Calu3 (cell line): ENCODE measurements around the gene RSPH3. TPM values are rescaled to one million over a fixed set of nuclear protein-coding genes. Genes with fewer than 3 reads are reported as not detected.

Experiments
- BruUV-seq: library from RNA; stranded (reverse); fragments of 400-500 nt; replicated peaks from 2 replicates; lab custom pipeline; 2021; lab: Mats Ljungman, UMichigan
- CTCF ChIA-PET: fragments of 300-600 bp; sonication (Branson Sonifier 250); formaldehyde crosslinking; loops from one replicate; lab custom pipeline; 2022; ENCODE audit warnings: antibody characterized with exemption; lab: Charles Lee
- DNase-seq: peaks from one replicate; pipeline ENCODE4 v3.0.0; 2022
- H3K27ac Mint-ChIP-seq: one replicate; pipeline ENCODE4 v1.8.0; 2022; ENCODE audit warnings: mixed read lengths; ENCODE audit not compliant: unreplicated experiment
- H3K27me3 Mint-ChIP-seq: one replicate; pipeline ENCODE4 v1.8.0; 2022; ENCODE audit warnings: mixed read lengths; ENCODE audit not compliant: unreplicated experiment
- H3K36me3 Mint-ChIP-seq: one replicate; pipeline ENCODE4 v1.8.0; 2022; ENCODE audit warnings: mild to moderate bottlenecking, moderate library complexity, mixed read lengths; ENCODE audit not compliant: insufficient read depth, unreplicated experiment
- H3K4me1 Mint-ChIP-seq: one replicate; pipeline ENCODE4 v1.8.0; 2022; ENCODE audit warnings: mild to moderate bottlenecking, low read depth, mixed read lengths; ENCODE audit not compliant: unreplicated experiment
- H3K4me3 Mint-ChIP-seq: one replicate; pipeline ENCODE4 v1.8.0; 2022; ENCODE audit warnings: mild to moderate bottlenecking, low read depth, moderate library complexity, mixed read lengths; ENCODE audit not compliant: unreplicated experiment
- H3K9me3 Mint-ChIP-seq: one replicate; pipeline ENCODE4 v1.8.0; 2022; ENCODE audit warnings: low read depth, mixed read lengths; ENCODE audit not compliant: unreplicated experiment
- CTCF ChIP-seq: fragments of 200-600 bp; IDR thresholded peaks from one replicate; pipeline ENCODE4 v1.8.0; 2022; ENCODE audit warnings: antibody characterized with exemption; ENCODE audit not compliant: unreplicated experiment
- intact Hi-C: fragments of 100-400 bp; cut with micrococcal nuclease; formaldehyde crosslinking; loops from one replicate; pipeline ENCODE4 v1.10.0; 2022; ENCODE audit not compliant: unreplicated experiment
- total RNA-seq: library from RNA; stranded (reverse); gene quantifications from 2 replicates; pipeline ENCODE4 v1.2.3, GENCODE V29; 2022

RSPH3 gene
- total RNA-seq, 1 experiment from 2014 or later, result 12.5 TPM

- intact Hi-C loops, result no loop called here
- CTCF ChIA-PET, result no interaction called here
- Mint-ChIP-seq H3K4me3 (no peak overlapping the region), H3K27me3 (no peaks in the 10 kb centered on the region), H3K9me3 (no peaks in the 10 kb centered on the region), H3K27ac (no peak overlapping the region), H3K4me1 (peaks cover 18% of the 10 kb centered on the region), H3K36me3 (peaks cover 4% of the 10 kb centered on the region)
- TF ChIP-seq CTCF, result no peak
- no TSS peak for BruUV-seq
- no peak for DNase-seq
Observed at GRCh38 chr6:159037756-159038290, 37.8 kb upstream of the RSPH3 start.

- Mint-ChIP-seq H3K4me3 (no peak overlapping the region), H3K9me3 (no peaks in the 10 kb centered on the region), H3K36me3 (no peaks in the 10 kb centered on the region), H3K27ac (no peak overlapping the region), H3K27me3 (no peaks in the 10 kb centered on the region), H3K4me1 (peaks cover 7% of the 10 kb centered on the region)
- TF ChIP-seq CTCF, result no peak
- DNase-seq, result no peak
- CTCF ChIA-PET, result no interaction called here
- intact Hi-C loops, result no loop called here
- no TSS peak for BruUV-seq
Observed at GRCh38 chr6:159036673-159037072, 36.7 kb upstream of the RSPH3 start.

- Mint-ChIP-seq H3K27me3 (no peaks in the 10 kb centered on the region), H3K4me1 (peaks cover 7% of the 10 kb centered on the region), H3K27ac (no peak overlapping the region), H3K36me3 (no peaks in the 10 kb centered on the region), H3K4me3 (no peak overlapping the region), H3K9me3 (no peaks in the 10 kb centered on the region)
- intact Hi-C loops, result no loop called here
- CTCF ChIA-PET, result no interaction called here
- BruUV-seq, result no TSS peak
- TF ChIP-seq CTCF, result no peak
- no peak for DNase-seq
Observed at GRCh38 chr6:159035891-159036290, 35.9 kb upstream of the RSPH3 start.

- CTCF ChIA-PET, result no interaction called here
- TF ChIP-seq CTCF, result no peak
Observed at GRCh38 chr6:159033160-159034049, 33.4 kb upstream of the RSPH3 start.

More at GRCh38 chr6:159033160-159034049, 33.4 kb upstream of the RSPH3 start:
- no peak for DNase-seq
- H3K4me1 Mint-ChIP-seq, result peaks cover under 1% of the 10 kb centered on the region
- no peaks in the 10 kb centered on the region for H3K27me3 Mint-ChIP-seq
- H3K4me3 Mint-ChIP-seq, result no peak overlapping the region
- intact Hi-C loops, result no loop called here
- H3K27ac Mint-ChIP-seq, result no peak overlapping the region
- no peaks in the 10 kb centered on the region for H3K36me3 Mint-ChIP-seq
- no peaks in the 10 kb centered on the region for H3K9me3 Mint-ChIP-seq
- BruUV-seq, result no TSS peak
